Ectodermal cell (in vitro differentiated cells): Measurements from ENCODE around the gene ST7.

Experiments used
- H3K27ac ChIP-seq: 2 replicates; pipeline ENCODE4 v1.7.0; 2013; ENCODE audit warnings: mild to moderate bottlenecking, low read depth, low read length; ENCODE audit not compliant: insufficient read depth, poor library complexity, severe bottlenecking
- H3K27me3 ChIP-seq: 2 replicates; pipeline ENCODE4 v1.7.0; 2013; ENCODE audit warnings: mild to moderate bottlenecking, low read length; ENCODE audit not compliant: insufficient read depth, control insufficient read depth, poor library complexity, severe bottlenecking
- H3K36me3 ChIP-seq: one replicate; pipeline ENCODE4 v1.7.0; 2013; ENCODE audit warnings: low read length; ENCODE audit not compliant: control insufficient read depth, insufficient read depth
- H3K4me1 ChIP-seq: one replicate; pipeline ENCODE4 v1.7.0; 2013; ENCODE audit warnings: low read length; ENCODE audit not compliant: control insufficient read depth, insufficient read depth
- H3K4me3 ChIP-seq: 2 replicates; pipeline ENCODE4 v1.7.0; 2013; ENCODE audit warnings: low read depth, low read length, control low read depth; ENCODE audit not compliant: insufficient read depth
- H3K9me3 ChIP-seq: 2 replicates; pipeline ENCODE4 v1.7.0; 2013; ENCODE audit warnings: mild to moderate bottlenecking, low read length, moderate library complexity; ENCODE audit not compliant: control insufficient read depth
- WGBS, 2 experiments: methylation state at CpG; one replicate each; pipeline ENCODE4 v1.1.7; 2013; ENCODE audit warnings: missing lambda C conversion rate in 2 of 2; 5-methylcytosine and 5-hydroxymethylcytosine counted together

ST7 gene

GRCh38 chr7:117173035-117173770 is 219.9 kb downstream of the ST7 start:
- Histone ChIP-seq H3K4me3 (no peak overlapping the region), H3K4me1 (peaks cover 2% of the 10 kb centered on the region), H3K9me3 (no peaks in the 10 kb centered on the region), H3K27me3 (no peaks in the 10 kb centered on the region), H3K27ac (no peak overlapping the region), H3K36me3 (no peaks in the 10 kb centered on the region)
- 92 to 95% methylated on average over 6 of the region's 6 CpGs for WGBS, 2 experiments

- H3K4me1 ChIP-seq = peaks cover 2% of the 10 kb centered on the region
- H3K9me3 ChIP-seq = no peaks in the 10 kb centered on the region
- 78 to 91% methylated on average over 2 of the region's 2 CpGs for WGBS, 2 experiments
- H3K27me3 ChIP-seq = no peaks in the 10 kb centered on the region
- H3K27ac ChIP-seq = no peak overlapping the region
- H3K36me3 ChIP-seq = no peaks in the 10 kb centered on the region
- no peak overlapping the region for H3K4me3 ChIP-seq
These were observed 222.9 kb downstream of the ST7 start for GRCh38 chr7:117176206-117176605.

- Histone ChIP-seq H3K36me3 (no peaks in the 10 kb centered on the region), H3K27me3 (no peaks in the 10 kb centered on the region), H3K4me1 (peaks cover 2% of the 10 kb centered on the region), H3K9me3 (no peaks in the 10 kb centered on the region), H3K27ac (no peak overlapping the region), H3K4me3 (no peak overlapping the region)
- 88 to 89% methylated on average over 1 to 2 of the region's 2 CpGs for WGBS, 2 experiments
These were observed 225.3 kb downstream of the ST7 start for GRCh38 chr7:117178600-117178999.

GRCh38 chr7:117179701-117180100 is 226.4 kb downstream of the ST7 start:
- Histone ChIP-seq H3K4me3 (no peak overlapping the region), H3K9me3 (no peaks in the 10 kb centered on the region), H3K4me1 (peaks cover 2% of the 10 kb centered on the region), H3K27me3 (no peaks in the 10 kb centered on the region), H3K27ac (no peak overlapping the region), H3K36me3 (no peaks in the 10 kb centered on the region)
- WGBS, 2 experiments = 90 to 91% methylated on average over 2 of the region's 2 CpGs

GRCh38 chr7:117183729-117184128 is 230.4 kb downstream of the ST7 start:
- Histone ChIP-seq H3K4me1 (no peaks in the 10 kb centered on the region), H3K27me3 (no peaks in the 10 kb centered on the region), H3K27ac (no peak overlapping the region), H3K36me3 (no peaks in the 10 kb centered on the region), H3K4me3 (no peak overlapping the region), H3K9me3 (no peaks in the 10 kb centered on the region)
- WGBS, 2 experiments = 84 to 94% methylated on average over 2 of the region's 2 CpGs

- Histone ChIP-seq H3K4me3 (no peak overlapping the region), H3K9me3 (no peaks in the 10 kb centered on the region), H3K4me1 (no peaks in the 10 kb centered on the region), H3K36me3 (no peaks in the 10 kb centered on the region), H3K27ac (no peak overlapping the region), H3K27me3 (no peaks in the 10 kb centered on the region)
- 93 to 100% methylated on average over 2 of the region's 2 CpGs for WGBS, 2 experiments
These were observed 231.1 kb downstream of the ST7 start for GRCh38 chr7:117184367-117184766.

- H3K27ac ChIP-seq = no peak overlapping the region
- WGBS, 2 experiments = 95 to 96% methylated on average over 2 of the region's 3 CpGs
- H3K36me3 ChIP-seq = no peaks in the 10 kb centered on the region
- H3K4me3 ChIP-seq = no peak overlapping the region
- H3K9me3 ChIP-seq = no peaks in the 10 kb centered on the region
- H3K4me1 ChIP-seq = no peaks in the 10 kb centered on the region
- H3K27me3 ChIP-seq = no peaks in the 10 kb centered on the region
These were observed 231.8 kb downstream of the ST7 start for GRCh38 chr7:117185124-117185523.

GRCh38 chr7:117186218-117187010 is 233.1 kb downstream of the ST7 start:
- H3K27me3 ChIP-seq = no peaks in the 10 kb centered on the region
- H3K4me1 ChIP-seq = no peaks in the 10 kb centered on the region
- H3K36me3 ChIP-seq = no peaks in the 10 kb centered on the region
- no peaks in the 10 kb centered on the region for H3K9me3 ChIP-seq
- H3K27ac ChIP-seq = no peak overlapping the region
- WGBS, 2 experiments = 89 to 90% methylated on average over 7 of the region's 7 CpGs
- H3K4me3 ChIP-seq = no peak overlapping the region

GRCh38 chr7:117188376-117188775 is 235.1 kb downstream of the ST7 start:
- Histone ChIP-seq H3K4me3 (no peak overlapping the region), H3K4me1 (no peaks in the 10 kb centered on the region), H3K9me3 (no peaks in the 10 kb centered on the region)

GRCh38 chr7:117188949-117189592 is 235.8 kb downstream of the ST7 start:
- Histone ChIP-seq H3K9me3 (no peaks in the 10 kb centered on the region), H3K36me3 (no peaks in the 10 kb centered on the region), H3K27me3 (no peaks in the 10 kb centered on the region), H3K4me1 (no peaks in the 10 kb centered on the region), H3K27ac (no peak overlapping the region), H3K4me3 (no peak overlapping the region)
- 95% methylated on average over 3 to 4 of the region's 5 CpGs for WGBS, 2 experiments

More at GRCh38 chr7:117188376-117188775, 235.1 kb downstream of the ST7 start:
- H3K27me3 ChIP-seq = no peaks in the 10 kb centered on the region
- H3K36me3 ChIP-seq = no peaks in the 10 kb centered on the region
- H3K27ac ChIP-seq = no peak overlapping the region
